NB4 (cell line): ENCODE results near the gene VWA1.
"Not testable (repeated sequence)": the region's sequence is repeated elsewhere in the genome, so short reads cannot be mapped to it uniquely, and the experiment has no call there.

Experiments used
- DNase-seq: peaks from one replicate; pipeline ENCODE4 v3.0.0; 2010; ENCODE audit warnings: low read depth
- H3K4me3 ChIP-seq: one replicate; pipeline ENCODE4 v1.5.1; 2011; ENCODE audit warnings: mild to moderate bottlenecking, low read depth, low read length, moderate library complexity
- MAX ChIP-seq: IDR thresholded peaks from 2 replicates; pipeline ENCODE4 v1.6.1; 2011; ENCODE audit warnings: low read depth, low read length
- MYC ChIP-seq: IDR thresholded peaks from 2 replicates; pipeline ENCODE4 v1.6.1; 2011; ENCODE audit warnings: low read depth, low read length
- POLR2A ChIP-seq: IDR thresholded peaks from 2 replicates; pipeline ENCODE4 v1.6.1; 2011; ENCODE audit warnings: mild to moderate bottlenecking; ENCODE audit not compliant: insufficient read length; ENCODE audit errors: extremely low read depth
- TF ChIP-seq, protein P1 (sequence below): IDR thresholded peaks from one replicate; pipeline ENCODE4 v1.5.1; 2012; ENCODE audit warnings: low read depth, low read length

Gene VWA1

DNA sequence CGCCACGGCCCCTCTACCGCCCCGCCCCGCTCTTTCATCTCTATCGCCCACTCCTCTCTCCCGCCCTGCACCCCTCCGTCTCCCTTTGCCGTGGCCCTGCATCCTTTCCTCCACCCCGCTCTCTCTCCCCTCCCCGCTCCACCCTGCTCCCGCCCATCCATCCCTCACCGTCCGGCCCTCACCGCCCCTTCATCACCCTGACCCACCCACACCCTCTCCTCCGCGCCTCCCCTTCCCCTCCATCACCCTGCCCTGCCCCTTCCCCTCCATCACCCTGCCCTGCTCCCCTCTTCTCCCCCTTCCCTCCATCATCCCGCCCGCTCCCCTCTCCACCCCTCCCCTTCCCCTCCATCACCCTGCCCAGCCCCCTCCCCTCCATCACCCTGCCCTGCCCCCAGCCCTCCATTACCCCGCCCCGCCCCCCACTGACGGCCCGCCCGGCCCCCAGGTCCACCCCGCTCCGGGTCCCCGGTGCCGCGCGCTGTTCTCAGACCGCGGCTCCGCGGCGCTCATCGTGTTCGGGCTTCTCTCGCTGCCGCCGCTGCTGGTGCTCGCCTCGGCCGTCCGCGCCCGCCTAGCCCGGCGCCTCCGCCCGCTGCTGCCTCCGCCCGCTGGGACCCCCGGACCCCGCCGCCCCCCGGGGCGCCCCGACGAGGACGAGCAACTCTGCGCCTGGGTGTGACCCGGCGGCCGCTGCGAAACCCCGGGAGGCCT lies 8.2 kb upstream of the VWA1 start:
- DNase-seq, result no peak
- no peak for TF ChIP-seq MYC
- no peak for TF ChIP-seq MAX
- TF ChIP-seq, protein P1, sequence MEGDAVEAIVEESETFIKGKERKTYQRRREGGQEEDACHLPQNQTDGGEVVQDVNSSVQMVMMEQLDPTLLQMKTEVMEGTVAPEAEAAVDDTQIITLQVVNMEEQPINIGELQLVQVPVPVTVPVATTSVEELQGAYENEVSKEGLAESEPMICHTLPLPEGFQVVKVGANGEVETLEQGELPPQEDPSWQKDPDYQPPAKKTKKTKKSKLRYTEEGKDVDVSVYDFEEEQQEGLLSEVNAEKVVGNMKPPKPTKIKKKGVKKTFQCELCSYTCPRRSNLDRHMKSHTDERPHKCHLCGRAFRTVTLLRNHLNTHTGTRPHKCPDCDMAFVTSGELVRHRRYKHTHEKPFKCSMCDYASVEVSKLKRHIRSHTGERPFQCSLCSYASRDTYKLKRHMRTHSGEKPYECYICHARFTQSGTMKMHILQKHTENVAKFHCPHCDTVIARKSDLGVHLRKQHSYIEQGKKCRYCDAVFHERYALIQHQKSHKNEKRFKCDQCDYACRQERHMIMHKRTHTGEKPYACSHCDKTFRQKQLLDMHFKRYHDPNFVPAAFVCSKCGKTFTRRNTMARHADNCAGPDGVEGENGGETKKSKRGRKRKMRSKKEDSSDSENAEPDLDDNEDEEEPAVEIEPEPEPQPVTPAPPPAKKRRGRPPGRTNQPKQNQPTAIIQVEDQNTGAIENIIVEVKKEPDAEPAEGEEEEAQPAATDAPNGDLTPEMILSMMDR, result no peak
- TF ChIP-seq POLR2A, result no peak
- no peak overlapping the region for H3K4me3 ChIP-seq

GRCh38 chr1:1427820-1428148 lies 7.7 kb upstream of the VWA1 start:
- no peak overlapping the region for H3K4me3 ChIP-seq
- no peak for TF ChIP-seq POLR2A
- TF ChIP-seq MYC, result no peak
- TF ChIP-seq MAX, result no peak
- TF ChIP-seq, protein P1, result no peak
- no peak for DNase-seq

DNA sequence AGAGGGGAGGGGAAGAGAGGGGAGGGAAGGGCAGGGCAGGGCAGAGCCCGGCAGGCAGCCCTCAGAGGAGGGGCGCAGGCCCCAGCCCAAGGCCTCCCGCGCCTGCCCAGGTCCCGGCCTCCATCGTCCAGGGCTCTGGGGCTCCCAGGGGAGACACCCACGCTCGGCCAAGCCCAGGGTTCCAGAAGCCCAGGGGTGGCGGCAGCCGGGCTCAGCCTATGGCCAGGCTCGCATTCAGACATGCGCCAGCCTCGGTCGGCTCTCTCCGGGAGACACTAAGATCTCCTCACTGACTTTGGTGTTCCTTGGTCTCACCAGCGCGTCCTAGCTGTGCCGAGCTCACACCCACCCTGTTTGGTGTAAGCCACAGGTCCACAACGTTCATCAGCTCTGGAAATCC lies 7.3 kb upstream of the VWA1 start:
- TF ChIP-seq MAX, result no peak
- TF ChIP-seq POLR2A, result no peak
- TF ChIP-seq MYC, result no peak
- TF ChIP-seq, protein P1, result no peak
- DNase-seq, result no peak
- H3K4me3 ChIP-seq, result no peak overlapping the region

GRCh38 chr1:1428967-1429366 lies 6.5 kb upstream of the VWA1 start:
- not testable (repeated sequence) for H3K4me3 ChIP-seq, DNase-seq

- DNase-seq, result no peak
- H3K4me3 ChIP-seq, result no peak overlapping the region
- TF ChIP-seq MYC, result no peak
- no peak for TF ChIP-seq MAX
- TF ChIP-seq, protein P1, result no peak
- TF ChIP-seq POLR2A, result no peak
Observed at GRCh38 chr1:1429671-1430073, 5.8 kb upstream of the VWA1 start.

GRCh38 chr1:1430114-1430982 lies 5.1 kb upstream of the VWA1 start:
- TF ChIP-seq MAX, result no peak
- no peak for TF ChIP-seq MYC
- TF ChIP-seq POLR2A, result no peak
- TF ChIP-seq, protein P1, result no peak
- DNase-seq, result no peak
- no peak overlapping the region for H3K4me3 ChIP-seq
